Measurements from ENCODE around the gene DCDC2B. TPM values are rescaled to one million over a fixed set of nuclear protein-coding genes. Genes with fewer than 3 reads are reported as not detected.
"Not testable (repeated sequence)": the region's sequence is repeated elsewhere in the genome, so short reads cannot be mapped to it uniquely, and the experiment has no call there.

Gene DCDC2B
- not detected for polyA plus RNA-seq

- peak within 1 kb of the TSS in 2 of 6 donors; percentile 24 to 59 for H3K27ac Mint-ChIP-seq
These were observed at the start of gene DCDC2B for GRCh38 chr1:32208891-32209328. Gene DCDC2B, plus strand, starts transcription at chr1:32209089. Its CDS starts 5 bp downstream, at chr1:32209094.

GRCh38 chr1:32159189-32159588 lies 49.7 kb upstream of the DCDC2B start:
- Mint-ChIP-seq H3K4me1 (peaks cover 0 to 3% of the 10 kb centered on the region in 2 donors), H3K36me3 (peaks cover 16 to 56% (median 52%) of the 10 kb centered on the region in 3 donors), H3K4me3 (no peak overlapping the region), H3K9me3 (no peaks in the 10 kb centered on the region), H3K27ac (no peak overlapping the region), H3K27me3 (ENCODE audit: low read depth in 3 of 3) (peaks cover 0 to 1% (median 0%) of the 10 kb centered on the region in 3 donors)
- DNase-seq = no peak

More at GRCh38 chr1:32208891-32209328, at the start of gene DCDC2B:
- Mint-ChIP-seq H3K9me3 (no peaks in the 10 kb centered on the region), H3K4me3 (no peak within 1 kb of the TSS), H3K27me3 (ENCODE audit: low read depth in 3 of 3) (peaks cover 0 to 8% (median 1%) of the 10 kb centered on the region in 3 donors), H3K4me1 (peaks cover 21 to 22% of the 10 kb centered on the region in 2 donors), H3K36me3 (no peaks in the 10 kb centered on the region)
- DNase-seq = no peak

- Mint-ChIP-seq H3K27me3 (ENCODE audit: low read depth in 3 of 3) (no peaks in the 10 kb centered on the region), H3K4me1 (no peaks in the 10 kb centered on the region), H3K4me3 (no peak overlapping the region), H3K27ac (no peak overlapping the region), H3K9me3 (no peaks in the 10 kb centered on the region), H3K36me3 (peaks cover 14 to 41% (median 31%) of the 10 kb centered on the region in 3 donors)
- no peak for DNase-seq
These were observed 45.5 kb upstream of the DCDC2B start for GRCh38 chr1:32163405-32163804.

- DNase-seq; H3K27ac Mint-ChIP-seq; H3K27me3 Mint-ChIP-seq (ENCODE audit: low read depth in 3 of 3); H3K4me1 Mint-ChIP-seq; H3K4me3 Mint-ChIP-seq; H3K9me3 Mint-ChIP-seq: not testable (repeated sequence)
- H3K36me3 Mint-ChIP-seq = peaks cover 18 to 40% (median 31%) of the 10 kb centered on the region in 3 donors
These were observed 43.3 kb upstream of the DCDC2B start for GRCh38 chr1:32165633-32166032.

GRCh38 chr1:32170991-32171390 lies 37.9 kb upstream of the DCDC2B start:
- DNase-seq = no peak
- Mint-ChIP-seq H3K27ac (peak overlapping the region in 1 of 6 donors; percentile 24), H3K4me3 (no peak overlapping the region), H3K27me3 (ENCODE audit: low read depth in 3 of 3) (peaks cover 0 to 2% (median 0%) of the 10 kb centered on the region in 3 donors), H3K4me1 (peaks cover 0 to 12% of the 10 kb centered on the region in 2 donors), H3K36me3 (peaks cover 25 to 46% (median 26%) of the 10 kb centered on the region in 3 donors), H3K9me3 (no peaks in the 10 kb centered on the region)

- H3K4me1 Mint-ChIP-seq = peaks cover 0 to 12% of the 10 kb centered on the region in 2 donors
- H3K4me3 Mint-ChIP-seq = no peak overlapping the region
- H3K27me3 Mint-ChIP-seq (ENCODE audit: low read depth in 3 of 3) = peaks cover 0 to 2% (median under 1%) of the 10 kb centered on the region in 3 donors
- H3K27ac Mint-ChIP-seq = peak overlapping the region in 2 of 6 donors; percentile 3 to 29
- no peaks in the 10 kb centered on the region for H3K9me3 Mint-ChIP-seq
- peaks cover 25 to 43% (median 26%) of the 10 kb centered on the region in 3 donors for H3K36me3 Mint-ChIP-seq
- no peak for DNase-seq
These were observed 36.2 kb upstream of the DCDC2B start for GRCh38 chr1:32172621-32173245.

- peaks cover 31 to 33% of the 10 kb centered on the region in 2 donors for H3K4me1 Mint-ChIP-seq
- DNase-seq = no peak
- H3K9me3 Mint-ChIP-seq = no peaks in the 10 kb centered on the region
- peak overlapping the region; percentile 91 to 97 (median 95) for H3K27ac Mint-ChIP-seq
- H3K4me3 Mint-ChIP-seq = peak overlapping the region; percentile 89 to 94 (median 91)
- H3K27me3 Mint-ChIP-seq (ENCODE audit: low read depth in 3 of 3) = peaks cover 9 to 18% (median 11%) of the 10 kb centered on the region in 3 donors
- peaks cover 0 to 10% (median 4%) of the 10 kb centered on the region in 3 donors for H3K36me3 Mint-ChIP-seq
These were observed 30.3 kb upstream of the DCDC2B start for GRCh38 chr1:32178380-32179192.

GRCh38 chr1:32179193-32179442 lies 29.8 kb upstream of the DCDC2B start:
- H3K4me1 Mint-ChIP-seq = peaks cover 36% of the 10 kb centered on the region in 2 donors
- peak overlapping the region; percentile 89 to 94 (median 91) for H3K4me3 Mint-ChIP-seq
- peaks cover 9 to 18% (median 11%) of the 10 kb centered on the region in 3 donors for H3K27me3 Mint-ChIP-seq (ENCODE audit: low read depth in 3 of 3)
- H3K9me3 Mint-ChIP-seq = no peaks in the 10 kb centered on the region
- H3K27ac Mint-ChIP-seq = peak overlapping the region; percentile 91 to 97 (median 95)
- DNase-seq = peak in 1 of 3 donors; percentile 7
- peaks cover 0 to 9% (median 7%) of the 10 kb centered on the region in 3 donors for H3K36me3 Mint-ChIP-seq

- Mint-ChIP-seq H3K4me1 (peaks cover 37 to 41% of the 10 kb centered on the region in 2 donors), H3K27me3 (ENCODE audit: low read depth in 3 of 3) (peaks cover 9 to 18% (median 11%) of the 10 kb centered on the region in 3 donors), H3K27ac (peak within 1 kb of the TSS; percentile 92 to 97 (median 95)), H3K9me3 (no peaks in the 10 kb centered on the region), H3K4me3 (peak within 1 kb of the TSS; percentile 89 to 94 (median 91)), H3K36me3 (peaks cover 0 to 12% (median 6%) of the 10 kb centered on the region in 3 donors)
- DNase-seq = peak; percentile 90 to 91 (median 90)
These were observed 29.3 kb upstream of the DCDC2B start, which contains the start of gene TXLNA for GRCh38 chr1:32179443-32180185. Gene TXLNA, plus strand, starts transcription at chr1:32179675. Its CDS starts 671 bp downstream, at chr1:32180346.

GRCh38 chr1:32180186-32181060 lies 28.5 kb upstream of the DCDC2B start:
- Mint-ChIP-seq H3K9me3 (no peaks in the 10 kb centered on the region), H3K4me1 (peaks cover 42 to 47% of the 10 kb centered on the region in 2 donors), H3K27me3 (ENCODE audit: low read depth in 3 of 3) (peaks cover 9 to 18% (median 11%) of the 10 kb centered on the region in 3 donors), H3K27ac (peak overlapping the region; percentile 90 to 94 (median 92)), H3K4me3 (peak overlapping the region; percentile 86 to 94 (median 91)), H3K36me3 (peaks cover 5 to 17% (median 6%) of the 10 kb centered on the region in 3 donors)
- DNase-seq = peak; percentile 40 to 42 (median 40)

- no peak for DNase-seq
- peak overlapping the region; percentile 90 to 94 (median 92) for H3K27ac Mint-ChIP-seq
- no peaks in the 10 kb centered on the region for H3K9me3 Mint-ChIP-seq
- peaks cover 9 to 18% (median 11%) of the 10 kb centered on the region in 3 donors for H3K27me3 Mint-ChIP-seq (ENCODE audit: low read depth in 3 of 3)
- H3K4me3 Mint-ChIP-seq = peak overlapping the region; percentile 86 to 94 (median 91)
- H3K4me1 Mint-ChIP-seq = peaks cover 46 to 48% of the 10 kb centered on the region in 2 donors
- H3K36me3 Mint-ChIP-seq = peaks cover 6 to 17% (median 9%) of the 10 kb centered on the region in 3 donors
These were observed 27.8 kb upstream of the DCDC2B start for GRCh38 chr1:32181065-32181464.

GRCh38 chr1:32181563-32181962 lies 27.3 kb upstream of the DCDC2B start:
- peaks cover 9 to 18% (median 11%) of the 10 kb centered on the region in 3 donors for H3K27me3 Mint-ChIP-seq (ENCODE audit: low read depth in 3 of 3)
- H3K4me1 Mint-ChIP-seq = peaks cover 51 to 52% of the 10 kb centered on the region in 2 donors
- peaks cover 11 to 21% (median 14%) of the 10 kb centered on the region in 3 donors for H3K36me3 Mint-ChIP-seq
- peak overlapping the region; percentile 73 to 92 (median 91) for H3K27ac Mint-ChIP-seq
- peak overlapping the region; percentile 86 to 94 (median 91) for H3K4me3 Mint-ChIP-seq
- no peak for DNase-seq
- H3K9me3 Mint-ChIP-seq = no peaks in the 10 kb centered on the region
